HG03103 (cell line): ENCODE results near the gene LIN54.
"Not testable (repeated sequence)": the region's sequence is repeated elsewhere in the genome, so short reads cannot be mapped to it uniquely, and the experiment has no call there.

Source experiments
- ATAC-seq: cut with Tn5 transposase; IDR thresholded peaks from one replicate; pipeline ENCODE4 v1.9.1; 2021; ENCODE audit warnings: low read depth; ENCODE audit not compliant: unreplicated experiment

Gene LIN54

DNA sequence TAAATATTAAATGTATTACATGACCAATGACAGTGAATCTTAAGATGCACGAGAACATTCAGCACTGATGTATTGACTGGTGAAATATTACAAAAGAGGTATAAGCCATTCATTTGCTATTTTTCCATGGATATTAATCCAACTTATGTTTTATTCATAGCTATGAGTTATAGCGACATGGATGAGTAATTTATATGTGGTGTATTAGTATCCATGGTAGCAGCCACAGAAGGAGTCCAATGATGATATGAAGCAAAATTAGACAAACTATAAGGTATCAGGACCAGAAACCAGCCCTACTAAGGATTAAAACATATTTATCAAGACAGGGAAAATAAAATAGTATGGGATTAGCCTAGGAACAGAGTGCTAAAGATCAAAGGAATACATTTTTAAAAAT, 59.4 kb downstream of the LIN54 start:
- no peak for ATAC-seq

- ATAC-seq: no peak
Observed at GRCh38 chr4:82948647-82949204, 61.9 kb downstream of the LIN54 start.

- no peak for ATAC-seq
Observed at GRCh38 chr4:82947498-82947897, 63.1 kb downstream of the LIN54 start.

DNA sequence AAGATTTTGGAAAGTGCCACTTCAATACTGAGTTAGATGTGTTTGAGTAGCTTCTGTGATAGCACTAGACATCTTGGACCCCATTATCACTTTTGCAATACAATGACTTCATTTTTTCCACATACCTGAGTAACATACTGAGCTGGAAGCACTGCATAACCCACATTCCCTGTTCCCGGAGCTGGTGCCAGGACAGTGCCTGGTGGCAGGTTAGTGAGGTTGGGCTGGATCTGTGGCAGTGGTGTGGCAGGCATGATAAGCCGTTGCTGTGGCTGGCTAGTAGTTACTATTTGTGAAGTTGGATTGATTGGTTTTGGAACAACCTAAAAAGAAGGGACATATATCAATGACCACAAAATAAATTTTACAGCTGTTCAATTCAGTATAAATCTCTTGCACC, 71.2 kb downstream of the LIN54 start:
- no peak for ATAC-seq

GRCh38 chr4:82934441-82934840, 76.2 kb downstream of the LIN54 start:
- ATAC-seq: no peak

DNA sequence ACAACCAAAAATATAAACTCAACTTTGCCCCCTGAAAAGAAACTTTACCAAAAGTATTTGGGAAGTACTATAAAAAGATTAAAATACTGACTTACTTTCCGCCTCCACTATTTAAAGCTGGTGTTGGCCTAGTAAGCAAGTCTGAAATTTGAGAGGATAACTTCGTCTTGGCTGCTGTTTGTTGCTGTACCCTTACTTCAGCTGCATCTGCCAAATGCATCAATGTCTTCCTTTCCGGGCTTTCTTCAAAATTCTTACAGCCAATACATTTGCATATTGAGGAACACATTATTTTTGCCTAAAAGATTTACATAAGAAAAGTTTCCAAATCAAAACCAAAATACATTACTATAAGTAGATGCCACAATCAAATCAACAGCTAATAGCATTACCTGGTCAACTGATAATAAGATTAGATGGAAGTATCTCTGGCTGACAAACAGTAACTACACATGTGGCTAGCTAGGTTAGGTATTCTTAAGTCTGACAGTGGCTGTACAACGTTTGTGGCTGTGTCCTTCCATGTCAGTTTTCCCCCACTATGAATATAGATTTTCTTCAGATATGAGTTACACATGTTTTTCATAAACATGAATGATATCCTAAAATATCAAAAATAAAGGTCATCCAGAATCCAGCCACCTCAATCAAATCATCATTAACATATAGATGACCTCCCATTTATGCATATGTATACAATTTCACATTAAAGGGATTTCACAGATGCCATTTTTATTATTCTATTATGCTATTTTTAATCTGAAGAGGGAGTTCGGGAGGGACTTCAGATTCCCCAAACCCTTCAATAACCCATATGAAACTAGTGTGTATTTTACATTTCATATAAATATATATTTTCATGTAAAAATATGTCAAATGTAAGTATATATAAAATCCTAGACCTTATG, 79.5 kb downstream of the LIN54 start:
- no peak for ATAC-seq

GRCh38 chr4:82921795-82922194, 88.8 kb downstream of the LIN54 start:
- ATAC-seq: no peak

GRCh38 chr4:82919386-82919785, 91.2 kb downstream of the LIN54 start:
- ATAC-seq: no peak

- ATAC-seq: no peak
Observed at GRCh38 chr4:82918091-82918490, 92.5 kb downstream of the LIN54 start.

GRCh38 chr4:82913968-82914367, 96.7 kb downstream of the LIN54 start:
- ATAC-seq: not testable (repeated sequence)

GRCh38 chr4:82913305-82913704, 97.3 kb downstream of the LIN54 start:
- no peak for ATAC-seq

DNA sequence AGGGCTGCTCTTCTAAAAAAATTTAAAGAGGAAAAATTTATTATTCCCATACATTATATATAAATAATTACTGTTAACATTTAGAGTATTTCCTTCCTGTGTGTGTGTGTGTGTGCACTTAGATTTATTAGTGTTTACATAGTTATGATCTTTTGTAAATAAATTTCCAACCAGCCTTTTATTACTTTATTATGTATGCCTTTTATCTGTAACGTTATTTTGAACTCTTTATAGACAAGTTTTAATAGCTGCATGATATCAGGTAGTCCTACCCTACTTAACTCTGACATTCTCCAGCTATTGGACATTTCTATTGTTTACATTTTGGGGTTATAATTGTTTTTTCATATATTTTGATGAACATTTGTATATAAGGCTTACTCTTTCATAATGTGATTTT, 101.3 kb downstream of the LIN54 start:
- ATAC-seq: no peak

- ATAC-seq: peak; percentile 38
Observed at GRCh38 chr4:82906469-82906868, 104.2 kb downstream of the LIN54 start.

GRCh38 chr4:82905205-82905604, 105.4 kb downstream of the LIN54 start:
- peak; percentile 48 for ATAC-seq

DNA sequence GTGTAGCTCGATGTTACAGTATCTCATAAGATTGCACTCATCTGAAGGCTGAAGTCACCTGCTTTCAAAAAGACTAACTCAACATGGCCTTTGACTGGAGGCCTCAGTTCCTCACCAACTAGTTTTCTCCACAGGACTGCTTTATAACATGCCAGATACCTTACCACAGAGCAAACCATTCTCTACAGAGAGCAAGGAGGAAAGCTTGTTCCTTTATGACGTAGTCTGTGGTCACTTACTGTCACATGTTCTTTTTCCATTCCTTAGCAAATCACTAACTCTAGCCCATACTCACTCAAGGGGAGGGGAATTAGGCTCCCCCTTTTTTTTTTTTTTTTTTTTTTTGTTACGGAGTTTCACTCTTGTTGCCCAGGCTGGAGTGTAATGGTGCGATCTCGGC, 106.9 kb downstream of the LIN54 start:
- ATAC-seq: no peak

DNA sequence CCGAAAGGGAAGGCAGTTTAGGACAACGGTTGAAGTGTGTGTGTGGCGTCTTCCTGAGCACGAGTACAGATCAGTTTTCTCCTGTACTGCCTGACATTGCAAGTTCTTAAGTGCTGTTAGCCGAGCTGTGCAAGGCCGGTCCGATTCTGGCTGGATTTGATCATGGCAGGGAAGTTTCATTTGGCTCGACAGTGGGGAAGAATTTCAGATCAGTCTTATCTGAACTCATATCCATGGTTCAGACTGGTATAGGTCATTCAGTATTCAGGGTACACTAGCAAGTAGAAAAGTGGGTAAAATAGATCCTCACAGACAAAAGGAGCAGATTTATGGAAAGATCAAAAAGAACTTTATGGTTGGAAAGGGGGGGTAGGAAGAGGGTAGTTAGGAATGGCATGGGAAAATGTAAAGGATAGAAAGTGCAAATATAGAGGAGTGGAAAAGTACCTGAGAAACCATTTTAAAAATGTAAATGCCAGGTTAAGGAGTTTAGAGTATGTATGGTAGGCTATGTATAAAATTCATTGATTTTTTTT, 109.4 kb downstream of the LIN54 start:
- ATAC-seq: no peak

DNA sequence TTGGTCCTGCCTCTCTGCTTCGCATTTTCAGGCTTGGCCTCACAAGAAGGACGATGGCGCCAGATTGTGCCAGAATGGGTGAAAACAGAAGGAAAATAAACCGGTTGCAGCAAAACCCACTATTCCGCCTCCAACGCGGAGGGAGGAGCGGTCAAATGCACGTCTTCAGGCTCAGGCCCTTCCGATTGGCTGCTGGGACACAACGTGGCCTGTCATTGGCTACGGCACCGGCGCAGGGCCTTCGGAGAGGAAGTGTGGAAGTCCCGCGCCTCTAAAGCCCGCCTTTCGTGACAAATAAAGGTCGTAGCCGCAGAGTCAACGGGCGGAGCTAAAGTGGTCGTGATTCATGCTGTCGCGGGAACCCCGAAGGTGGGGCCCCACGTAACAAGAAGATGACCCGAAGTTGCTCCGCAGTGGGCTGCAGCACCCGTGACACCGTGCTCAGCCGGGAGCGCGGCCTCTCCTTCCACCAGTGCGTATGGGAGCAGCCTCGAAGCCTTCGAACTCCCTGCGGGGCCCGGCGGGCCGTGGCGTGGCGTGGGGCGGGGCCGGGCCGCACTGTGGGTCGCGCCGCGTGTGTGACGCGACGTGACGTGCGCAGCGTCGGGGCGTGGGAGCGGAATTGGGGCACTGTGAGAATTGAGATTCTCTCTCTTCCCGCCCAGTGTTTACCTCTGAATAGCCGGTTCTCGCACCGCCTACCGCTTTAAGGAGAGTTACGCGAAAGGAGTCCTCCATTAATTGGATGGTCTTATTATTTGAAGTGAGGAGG, 110.0 kb downstream of the LIN54 start, which contains the start of gene THAP9:
TSS of gene THAP9 (plus strand) at position 325 of the 772 bp plus-strand sequence. CDS start at position 393, 68 bp downstream.
- ATAC-seq: peak; percentile 84

DNA sequence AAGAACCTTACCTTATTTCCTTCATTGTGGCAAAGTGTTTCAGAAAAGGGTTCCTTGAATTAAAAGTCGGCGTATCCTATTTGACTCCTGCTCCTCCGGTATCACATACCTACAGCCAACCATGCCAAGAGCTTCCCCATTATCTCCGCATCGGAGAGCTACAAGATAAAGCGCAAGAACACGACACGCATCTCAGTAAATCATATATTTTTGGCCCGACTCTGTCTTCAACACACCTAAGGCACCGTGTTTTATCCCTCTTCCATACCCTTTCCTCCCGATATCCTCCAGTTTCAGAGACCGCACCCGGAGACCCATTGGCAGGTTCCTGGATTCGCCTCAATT, 110.6 kb downstream of the LIN54 start:
- peak; percentile 3 for ATAC-seq

- no peak for ATAC-seq
Observed at GRCh38 chr4:82899374-82900065, 111.1 kb downstream of the LIN54 start.
